ENCODE data around the gene CDKN2B-AS1. TPM values are rescaled to one million over a fixed set of nuclear protein-coding genes. Genes with fewer than 3 reads are reported as not detected.

The CDKN2B-AS1 gene
- total RNA-seq, 1 donor, result 9.5 TPM

- H3K4me3 ChIP-seq (ENCODE audit: low read depth, low read length), result no peak overlapping the region
- DNase-seq (ENCODE audit: low read depth), result no peak
- TF ChIP-seq CTCF (IDR thresholded peaks at IDR 0.05; ENCODE audit: insufficient read depth, low read depth, low read length), result no peak
These were observed 3.3 kb upstream of the CDKN2B-AS1 start for GRCh38 chr9:21991072-21991959.

- TF ChIP-seq CTCF (IDR thresholded peaks at IDR 0.05; ENCODE audit: insufficient read depth, low read depth, low read length), result no peak
- DNase-seq (ENCODE audit: low read depth), result no peak
These were observed 1.6 kb upstream of the CDKN2B-AS1 start for GRCh38 chr9:21993007-21993406.

GRCh38 chr9:21993893-21994555 is 567 bp upstream of the CDKN2B-AS1 start, which contains the start of gene CDKN2A:
Gene CDKN2A, minus strand, starts transcription at chr9:21994392.
- peak; percentile 57 for DNase-seq (ENCODE audit: low read depth)
- peak within 1 kb of the TSS; percentile 92 for H3K4me3 ChIP-seq (ENCODE audit: low read depth, low read length)
- no peak for TF ChIP-seq CTCF (IDR thresholded peaks at IDR 0.05; ENCODE audit: insufficient read depth, low read depth, low read length)

More at GRCh38 chr9:21993007-21993406, 1.6 kb upstream of the CDKN2B-AS1 start:
- H3K4me3 ChIP-seq (ENCODE audit: low read depth, low read length), result peak overlapping the region; percentile 92

- DNase-seq (ENCODE audit: low read depth), result peak; percentile 83
- TF ChIP-seq CTCF (IDR thresholded peaks at IDR 0.05; ENCODE audit: insufficient read depth, low read depth, low read length), result no peak
- peak overlapping the region; percentile 92 for H3K4me3 ChIP-seq (ENCODE audit: low read depth, low read length)
These were observed 545 bp downstream of the CDKN2B-AS1 start for GRCh38 chr9:21995006-21995665.

GRCh38 chr9:21995666-21996398 is 1.2 kb downstream of the CDKN2B-AS1 start:
- peak overlapping the region; percentile 92 for H3K4me3 ChIP-seq (ENCODE audit: low read depth, low read length)
- DNase-seq (ENCODE audit: low read depth), result peak; percentile 78
- peak; percentile 43 for TF ChIP-seq CTCF (IDR thresholded peaks at IDR 0.05; ENCODE audit: insufficient read depth, low read depth, low read length)

GRCh38 chr9:21996438-21996837 is 1.8 kb downstream of the CDKN2B-AS1 start:
- DNase-seq (ENCODE audit: low read depth), result no peak
- H3K4me3 ChIP-seq (ENCODE audit: low read depth, low read length), result no peak overlapping the region
- TF ChIP-seq CTCF (IDR thresholded peaks at IDR 0.05; ENCODE audit: insufficient read depth, low read depth, low read length), result no peak
